Measurements from ENCODE around the gene MRNIP.

The MRNIP gene

GRCh38 chr5:179788193-179788854 is 70.3 kb downstream of the MRNIP start:
- no peak for DNase-seq

Measured in stimulated activated CD4-positive, alpha-beta T cell treated with anti-CD3 and anti-CD28 coated beads, Interleukin-1b, Interleukin-23, amount 100 ng/mL, for 48 hours (primary cell).